OCI-LY1 (cell line): ENCODE results near the gene MRTFB.

Experiments used
- EZH2 ChIP-seq: fragments of 200-600 bp; sonication (generic), shearing (Covaris generic); IDR thresholded peaks from 2 replicates; pipeline ENCODE4 v1.8.0; 2017; ENCODE audit warnings: borderline replicate concordance, mixed run types, mild to moderate bottlenecking, antibody characterized with exemption, low read length, moderate library complexity, mixed read lengths
- TF ChIP-seq, protein P1 (sequence below): fragments of 200-600 bp; sonication (generic), shearing (Covaris generic); IDR thresholded peaks from 2 replicates; pipeline ENCODE4 v1.5.1; 2017; ENCODE audit warnings: mild to moderate bottlenecking, antibody characterized with exemption, low read length, moderate library complexity, mixed read lengths

DNA sequence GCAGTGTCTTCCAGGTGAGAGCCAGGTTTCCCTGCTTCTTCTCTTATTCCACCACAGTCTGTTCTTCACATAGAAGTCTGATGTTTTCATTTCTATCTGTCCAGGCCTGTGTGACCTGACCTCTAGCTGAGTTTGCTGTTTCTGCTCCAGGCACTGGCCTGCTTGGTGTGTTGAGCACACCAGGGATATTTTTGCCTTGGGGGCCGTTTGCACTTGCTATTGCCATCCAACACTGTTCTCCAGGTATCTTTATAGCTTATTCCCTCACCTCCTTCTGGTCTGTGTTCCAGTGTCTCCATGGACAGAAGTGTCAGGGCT, 41.4 kb downstream of the MRTFB start:
- TF ChIP-seq, protein P1, sequence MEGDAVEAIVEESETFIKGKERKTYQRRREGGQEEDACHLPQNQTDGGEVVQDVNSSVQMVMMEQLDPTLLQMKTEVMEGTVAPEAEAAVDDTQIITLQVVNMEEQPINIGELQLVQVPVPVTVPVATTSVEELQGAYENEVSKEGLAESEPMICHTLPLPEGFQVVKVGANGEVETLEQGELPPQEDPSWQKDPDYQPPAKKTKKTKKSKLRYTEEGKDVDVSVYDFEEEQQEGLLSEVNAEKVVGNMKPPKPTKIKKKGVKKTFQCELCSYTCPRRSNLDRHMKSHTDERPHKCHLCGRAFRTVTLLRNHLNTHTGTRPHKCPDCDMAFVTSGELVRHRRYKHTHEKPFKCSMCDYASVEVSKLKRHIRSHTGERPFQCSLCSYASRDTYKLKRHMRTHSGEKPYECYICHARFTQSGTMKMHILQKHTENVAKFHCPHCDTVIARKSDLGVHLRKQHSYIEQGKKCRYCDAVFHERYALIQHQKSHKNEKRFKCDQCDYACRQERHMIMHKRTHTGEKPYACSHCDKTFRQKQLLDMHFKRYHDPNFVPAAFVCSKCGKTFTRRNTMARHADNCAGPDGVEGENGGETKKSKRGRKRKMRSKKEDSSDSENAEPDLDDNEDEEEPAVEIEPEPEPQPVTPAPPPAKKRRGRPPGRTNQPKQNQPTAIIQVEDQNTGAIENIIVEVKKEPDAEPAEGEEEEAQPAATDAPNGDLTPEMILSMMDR: no peak
- TF ChIP-seq EZH2: no peak
